Measurements from ENCODE around the gene TRPM3.

- TF ChIP-seq, protein P1, sequence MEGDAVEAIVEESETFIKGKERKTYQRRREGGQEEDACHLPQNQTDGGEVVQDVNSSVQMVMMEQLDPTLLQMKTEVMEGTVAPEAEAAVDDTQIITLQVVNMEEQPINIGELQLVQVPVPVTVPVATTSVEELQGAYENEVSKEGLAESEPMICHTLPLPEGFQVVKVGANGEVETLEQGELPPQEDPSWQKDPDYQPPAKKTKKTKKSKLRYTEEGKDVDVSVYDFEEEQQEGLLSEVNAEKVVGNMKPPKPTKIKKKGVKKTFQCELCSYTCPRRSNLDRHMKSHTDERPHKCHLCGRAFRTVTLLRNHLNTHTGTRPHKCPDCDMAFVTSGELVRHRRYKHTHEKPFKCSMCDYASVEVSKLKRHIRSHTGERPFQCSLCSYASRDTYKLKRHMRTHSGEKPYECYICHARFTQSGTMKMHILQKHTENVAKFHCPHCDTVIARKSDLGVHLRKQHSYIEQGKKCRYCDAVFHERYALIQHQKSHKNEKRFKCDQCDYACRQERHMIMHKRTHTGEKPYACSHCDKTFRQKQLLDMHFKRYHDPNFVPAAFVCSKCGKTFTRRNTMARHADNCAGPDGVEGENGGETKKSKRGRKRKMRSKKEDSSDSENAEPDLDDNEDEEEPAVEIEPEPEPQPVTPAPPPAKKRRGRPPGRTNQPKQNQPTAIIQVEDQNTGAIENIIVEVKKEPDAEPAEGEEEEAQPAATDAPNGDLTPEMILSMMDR (IDR thresholded peaks at IDR 0.05): no peak
- TF ChIP-seq POLR2A (IDR thresholded peaks at IDR 0.05): no peak
Measured at GRCh38 chr9:70566066-70566465, 555.4 kb downstream of the TRPM3 start.
